GM21526 (cell line): Measurements from ENCODE around the gene SNX22.
"Not testable (repeated sequence)": the region's sequence is repeated elsewhere in the genome, so short reads cannot be mapped to it uniquely, and the experiment has no call there.

ENCODE experiments used
- ATAC-seq: cut with Tn5 transposase; IDR thresholded peaks from one replicate; pipeline ENCODE4 v1.9.1; 2021; ENCODE audit warnings: moderate library complexity; ENCODE audit not compliant: unreplicated experiment, low FRiP score

Gene SNX22

GRCh38 chr15:64151727-64152506 is at the start of gene SNX22:
Gene SNX22 (plus strand): TSS chr15:64151731. CDS start chr15:64151776, 45 bp downstream.
- ATAC-seq: no peak

- ATAC-seq: no peak
These were observed 49.0 kb upstream of the SNX22 start for GRCh38 chr15:64102497-64102896.

GRCh38 chr15:64105113-64105704 is 46.3 kb upstream of the SNX22 start:
- ATAC-seq: no peak

GRCh38 chr15:64107337-64107736 is 44.2 kb upstream of the SNX22 start:
- no peak for ATAC-seq

GRCh38 chr15:64110108-64110701 is 41.3 kb upstream of the SNX22 start:
- ATAC-seq: not testable (repeated sequence)

- ATAC-seq: no peak
These were observed 40.4 kb upstream of the SNX22 start for GRCh38 chr15:64110950-64111678.

- no peak for ATAC-seq
These were observed 39.9 kb upstream of the SNX22 start for GRCh38 chr15:64111679-64112050.

- no peak for ATAC-seq
These were observed 39.3 kb upstream of the SNX22 start for GRCh38 chr15:64112073-64112772.

GRCh38 chr15:64112904-64113303 is 38.6 kb upstream of the SNX22 start:
- ATAC-seq: no peak

GRCh38 chr15:64117759-64118487 is 33.6 kb upstream of the SNX22 start:
- no peak for ATAC-seq

- ATAC-seq: not testable (repeated sequence)
These were observed 31.2 kb upstream of the SNX22 start for GRCh38 chr15:64120322-64120721.

GRCh38 chr15:64121614-64122013 is 29.9 kb upstream of the SNX22 start:
- no peak for ATAC-seq

- no peak for ATAC-seq
These were observed 29.1 kb upstream of the SNX22 start for GRCh38 chr15:64122444-64122843.

- no peak for ATAC-seq
These were observed 28.6 kb upstream of the SNX22 start for GRCh38 chr15:64122936-64123351.

- no peak for ATAC-seq
These were observed 25.6 kb upstream of the SNX22 start for GRCh38 chr15:64125978-64126377.

GRCh38 chr15:64127521-64128270 is 23.8 kb upstream of the SNX22 start:
- ATAC-seq: no peak

- ATAC-seq: no peak
These were observed 21.4 kb upstream of the SNX22 start for GRCh38 chr15:64130159-64130558.

- no peak for ATAC-seq
These were observed 20.0 kb upstream of the SNX22 start for GRCh38 chr15:64131547-64131946.

GRCh38 chr15:64132217-64132616 is 19.3 kb upstream of the SNX22 start:
- ATAC-seq: no peak
